ENCODE data around the gene ATG3.

The ATG3 gene

DNA sequence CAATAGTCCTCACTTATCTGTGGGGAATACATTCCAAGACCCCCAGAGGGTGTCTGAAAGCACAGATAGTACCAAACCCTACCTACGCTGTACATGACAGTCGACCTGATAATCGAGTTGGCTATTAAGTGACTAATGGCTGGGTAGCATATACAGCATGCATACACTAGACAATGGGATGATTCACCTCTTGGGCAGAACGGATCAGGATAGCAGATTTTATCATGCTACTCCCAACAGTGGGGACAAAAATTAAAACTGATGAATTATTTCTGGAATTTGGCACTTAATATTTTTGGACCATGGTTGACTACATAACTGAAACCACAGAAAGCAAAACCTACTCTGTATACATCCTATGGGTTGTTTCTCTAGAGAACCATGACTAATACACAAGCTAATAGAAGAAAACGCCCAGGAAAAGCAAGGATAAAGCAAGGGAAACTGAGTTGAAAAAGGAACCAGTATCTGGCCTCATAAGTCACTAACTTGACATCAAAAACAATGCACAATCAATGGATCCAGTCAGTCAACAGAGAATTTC lies 15.5 kb downstream of the ATG3 start:
- TF ChIP-seq USF1 (IDR thresholded peaks at IDR 0.05) (no peak), MAX (IDR thresholded peaks at IDR 0.05) (no peak), REST (IDR thresholded peaks at IDR 0.05; ENCODE audit: low read depth) (no peak), TAF1 (IDR thresholded peaks at IDR 0.05; ENCODE audit: low read depth) (no peak), ZBTB7A (IDR thresholded peaks at IDR 0.05; ENCODE audit: low read depth) (no peak), RAD21 (IDR thresholded peaks at IDR 0.05; ENCODE audit: low read depth) (no peak), EP300 (IDR thresholded peaks at IDR 0.05; ENCODE audit: borderline replicate concordance) (no peak), CREB1 (IDR thresholded peaks at IDR 0.05; ENCODE audit: low read depth) (no peak)

DNA sequence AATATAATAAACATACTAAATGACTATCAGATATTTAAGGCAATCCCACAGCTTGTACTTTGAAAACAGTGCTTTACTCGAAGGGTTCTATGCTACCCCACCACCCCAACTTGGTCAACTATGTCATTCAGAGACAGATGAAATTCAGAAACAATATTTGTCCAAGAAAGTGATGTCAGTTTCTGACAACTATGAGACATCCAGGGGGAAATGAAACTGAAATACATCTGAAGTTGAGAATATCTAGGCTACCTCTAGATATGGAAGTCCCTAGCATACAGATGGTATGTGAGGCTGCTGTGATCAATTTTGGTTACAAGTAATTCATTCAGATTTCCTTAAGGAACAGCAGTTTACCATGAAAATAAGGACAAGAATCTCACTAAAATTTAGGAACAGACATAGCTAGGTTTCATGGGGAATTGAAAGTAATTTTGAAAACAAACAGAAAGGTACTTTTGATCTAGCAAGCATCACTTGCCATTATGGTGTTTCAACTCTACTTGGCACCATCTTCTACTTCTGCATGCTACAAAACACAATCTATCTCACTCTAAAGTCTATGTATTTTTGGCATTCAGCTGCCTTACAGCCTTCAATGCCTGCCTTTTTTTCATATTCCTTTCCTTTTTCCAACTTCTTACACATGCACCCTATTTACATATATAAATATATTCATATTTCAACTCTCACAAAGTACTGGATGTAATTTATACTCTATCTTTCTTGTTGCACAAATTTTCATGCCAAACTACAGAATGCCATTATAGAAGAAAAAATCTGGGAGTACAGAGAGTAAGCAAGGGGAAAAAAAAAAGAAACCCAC lies 21.7 kb downstream of the ATG3 start:
- TF ChIP-seq ZBTB7A (IDR thresholded peaks at IDR 0.05; ENCODE audit: low read depth) (no peak), FOXM1 (IDR thresholded peaks at IDR 0.05; ENCODE audit: borderline replicate concordance, low read depth) (no peak), CEBPB (IDR thresholded peaks at IDR 0.05) (no peak), USF1 (IDR thresholded peaks at IDR 0.05) (no peak), TCF12 (IDR thresholded peaks at IDR 0.05; ENCODE audit: low read depth) (no peak), REST (IDR thresholded peaks at IDR 0.05; ENCODE audit: low read depth) (no peak), YY1 (IDR thresholded peaks at IDR 0.05; ENCODE audit: low read depth) (no peak), TEAD4 (IDR thresholded peaks at IDR 0.05) (no peak), NFIC (IDR thresholded peaks at IDR 0.05) (no peak), CREB1 (IDR thresholded peaks at IDR 0.05; ENCODE audit: low read depth) (no peak), RAD21 (IDR thresholded peaks at IDR 0.05; ENCODE audit: low read depth) (no peak)

DNA sequence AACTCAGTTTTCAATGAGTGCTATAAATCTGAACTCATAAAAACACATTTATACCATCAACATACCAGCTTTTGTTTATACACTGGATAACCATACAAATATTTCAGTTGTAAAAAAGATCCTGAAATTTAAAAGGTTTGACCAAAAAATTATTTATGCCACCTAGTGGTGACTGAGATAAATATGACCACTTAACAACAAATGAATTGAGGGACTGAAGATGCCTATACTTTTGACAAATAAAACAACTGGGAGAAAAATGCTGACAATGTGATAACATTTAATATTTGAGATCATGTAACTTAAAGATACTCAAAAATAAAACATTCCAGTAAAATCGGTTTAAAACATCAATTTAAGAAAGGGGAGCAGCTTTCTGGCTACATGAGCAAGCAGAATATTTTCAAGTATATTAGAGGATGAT lies 30.4 kb downstream of the ATG3 start:
- no peak for TF ChIP-seq REST (IDR thresholded peaks at IDR 0.05; ENCODE audit: low read depth)
- TF ChIP-seq CREB1 (IDR thresholded peaks at IDR 0.05; ENCODE audit: low read depth), result no peak
- TF ChIP-seq EGR1 (IDR thresholded peaks at IDR 0.05), result no peak
- TF ChIP-seq FOXM1 (IDR thresholded peaks at IDR 0.05; ENCODE audit: borderline replicate concordance, low read depth), result no peak
- no peak for TF ChIP-seq MAX (IDR thresholded peaks at IDR 0.05)
- TF ChIP-seq YY1 (IDR thresholded peaks at IDR 0.05; ENCODE audit: low read depth), result no peak
- TF ChIP-seq CEBPB (IDR thresholded peaks at IDR 0.05), result no peak
- no peak for TF ChIP-seq TCF12 (IDR thresholded peaks at IDR 0.05; ENCODE audit: low read depth)
- no peak for TF ChIP-seq ZBTB7A (IDR thresholded peaks at IDR 0.05; ENCODE audit: low read depth)
- TF ChIP-seq TEAD4 (IDR thresholded peaks at IDR 0.05), result no peak
- TF ChIP-seq USF1 (IDR thresholded peaks at IDR 0.05), result no peak
- no peak for TF ChIP-seq EP300 (IDR thresholded peaks at IDR 0.05; ENCODE audit: borderline replicate concordance)
- no peak for TF ChIP-seq TAF1 (IDR thresholded peaks at IDR 0.05; ENCODE audit: low read depth)

GRCh38 chr3:112530573-112530972 lies 31.2 kb downstream of the ATG3 start:
- TF ChIP-seq CREB1 (IDR thresholded peaks at IDR 0.05; ENCODE audit: low read depth), result no peak
- no peak for TF ChIP-seq RAD21 (IDR thresholded peaks at IDR 0.05; ENCODE audit: low read depth)
- TF ChIP-seq FOXM1 (IDR thresholded peaks at IDR 0.05; ENCODE audit: borderline replicate concordance, low read depth), result no peak
- TF ChIP-seq EGR1 (IDR thresholded peaks at IDR 0.05), result no peak
- TF ChIP-seq YY1 (IDR thresholded peaks at IDR 0.05; ENCODE audit: low read depth), result no peak
- no peak for TF ChIP-seq TEAD4 (IDR thresholded peaks at IDR 0.05)
- TF ChIP-seq NFIC (IDR thresholded peaks at IDR 0.05), result no peak
- no peak for TF ChIP-seq TAF1 (IDR thresholded peaks at IDR 0.05; ENCODE audit: low read depth)
- no peak for TF ChIP-seq MAX (IDR thresholded peaks at IDR 0.05)
- no peak for TF ChIP-seq TCF12 (IDR thresholded peaks at IDR 0.05; ENCODE audit: low read depth)
- no peak for TF ChIP-seq EP300 (IDR thresholded peaks at IDR 0.05; ENCODE audit: borderline replicate concordance)
